Progenitor cell of endocrine pancreas (in vitro differentiated cells): ENCODE measurements around the gene IL16. TPM values are rescaled to one million over a fixed set of nuclear protein-coding genes. Genes with fewer than 3 reads are reported as not detected.

Experiments used
- DNase-seq: peaks from one replicate; pipeline ENCODE4 v3.0.0; 2021; ENCODE audit warnings: low spot score; ENCODE audit not compliant: unreplicated experiment
- H3K27ac Mint-ChIP-seq: 2 replicates; pipeline ENCODE4 v1.8.0; 2021; ENCODE audit warnings: mild to moderate bottlenecking, moderate library complexity, mixed read lengths
- H3K27me3 Mint-ChIP-seq: 2 replicates; pipeline ENCODE4 v1.8.0; 2021; ENCODE audit warnings: mixed read lengths
- H3K36me3 Mint-ChIP-seq: 2 replicates; pipeline ENCODE4 v1.8.0; 2022; ENCODE audit warnings: mixed read lengths; ENCODE audit not compliant: insufficient read depth
- H3K4me1 Mint-ChIP-seq: 2 replicates; pipeline ENCODE4 v1.8.0; 2021; ENCODE audit warnings: low read depth, mixed read lengths
- H3K4me3 Mint-ChIP-seq: 2 replicates; pipeline ENCODE4 v1.8.0; 2021; ENCODE audit warnings: low read depth, mild to moderate bottlenecking, moderate library complexity, mixed read lengths
- H3K9me3 Mint-ChIP-seq: 2 replicates; pipeline ENCODE4 v1.8.0; 2021; ENCODE audit warnings: low read depth, mixed read lengths
- CTCF ChIP-seq: fragments of 200-600 bp; sonication (generic); IDR thresholded peaks from one replicate; pipeline ENCODE4 v1.5.0; 2021; ENCODE audit warnings: antibody characterized with exemption, mild to moderate bottlenecking; ENCODE audit not compliant: unreplicated experiment
- total RNA-seq: library from RNA; stranded (reverse); gene quantifications from 2 replicates; pipeline ENCODE4 v1.2.1, GENCODE V29; 2021

IL16 gene
- total RNA-seq, 1 donor from 2014 or later, result 0.38 TPM

GRCh38 chr15:81309647-81310450, 113.2 kb downstream of the IL16 start:
- H3K36me3 Mint-ChIP-seq, result no peaks in the 10 kb centered on the region
- no peak for TF ChIP-seq CTCF
- H3K9me3 Mint-ChIP-seq, result no peaks in the 10 kb centered on the region
- no peak overlapping the region for H3K4me3 Mint-ChIP-seq
- H3K27ac Mint-ChIP-seq, result no peak overlapping the region
- DNase-seq, result no peak
- no peaks in the 10 kb centered on the region for H3K4me1 Mint-ChIP-seq
- no peaks in the 10 kb centered on the region for H3K27me3 Mint-ChIP-seq

GRCh38 chr15:81310480-81310879, 113.8 kb downstream of the IL16 start:
- TF ChIP-seq CTCF, result no peak
- Mint-ChIP-seq H3K27me3 (no peaks in the 10 kb centered on the region), H3K36me3 (no peaks in the 10 kb centered on the region), H3K4me3 (no peak overlapping the region), H3K27ac (no peak overlapping the region), H3K4me1 (no peaks in the 10 kb centered on the region), H3K9me3 (no peaks in the 10 kb centered on the region)
- DNase-seq, result no peak

- TF ChIP-seq CTCF, result no peak
- Mint-ChIP-seq H3K27me3 (no peaks in the 10 kb centered on the region), H3K4me3 (no peak overlapping the region), H3K36me3 (no peaks in the 10 kb centered on the region), H3K9me3 (no peaks in the 10 kb centered on the region), H3K27ac (no peak overlapping the region), H3K4me1 (no peaks in the 10 kb centered on the region)
- no peak for DNase-seq
Measured at GRCh38 chr15:81311752-81312464, 115.2 kb downstream of the IL16 start.

- Mint-ChIP-seq H3K9me3 (no peaks in the 10 kb centered on the region), H3K36me3 (no peaks in the 10 kb centered on the region), H3K27ac (no peak overlapping the region), H3K27me3 (no peaks in the 10 kb centered on the region), H3K4me3 (no peak overlapping the region), H3K4me1 (no peaks in the 10 kb centered on the region)
- DNase-seq, result no peak
- no peak for TF ChIP-seq CTCF
Measured at GRCh38 chr15:81312790-81313543, 116.3 kb downstream of the IL16 start.

GRCh38 chr15:81313686-81314085, 117.0 kb downstream of the IL16 start:
- Mint-ChIP-seq H3K4me1 (no peaks in the 10 kb centered on the region), H3K9me3 (no peaks in the 10 kb centered on the region), H3K27me3 (no peaks in the 10 kb centered on the region), H3K27ac (no peak overlapping the region), H3K4me3 (no peak overlapping the region), H3K36me3 (no peaks in the 10 kb centered on the region)
- TF ChIP-seq CTCF, result no peak
- DNase-seq, result no peak
